K562 (cell line): Measurements from ENCODE around the gene UQCC5.

ENCODE experiments used
- IRF1 ChIP-seq: sonication (generic); formaldehyde crosslinking; IDR thresholded peaks from 2 replicates; pipeline ENCODE4 v1.8.0; 2022; ENCODE audit warnings: missing genetic modification reagents, mild to moderate bottlenecking, borderline replicate concordance
- MYC ChIP-seq, 2 experiments: fragments of 250-450 bp in 1 of 2; sonication (Bioruptor Pico) in 1 of 2; IDR thresholded peaks; 2 replicates each; pipeline versions ENCODE4 v1.5.1 to v1.6.1; 2012 to 2021; ENCODE audit warnings: low read depth in 2 of 2, borderline replicate concordance in 1 of 2, improper control_type of control experiment in 1 of 2, low read length in 1 of 2, mild to moderate bottlenecking in 1 of 2, moderate library complexity in 1 of 2
- POLR2A ChIP-seq: fragments of 450-650 bp; conservative IDR thresholded peaks from 2 replicates; pipeline ENCODE4 v1.6.1; 2016
- ZBTB9 ChIP-seq: fragments of 450-650 bp; formaldehyde crosslinking; IDR thresholded peaks from 2 replicates; pipeline ENCODE4 v1.4.0; 2020; ENCODE audit warnings: mild to moderate bottlenecking, moderate library complexity

- TF ChIP-seq MYC (IDR thresholded peaks at IDR 0.05; ENCODE audit: low read depth, low read length) (no peak), MYC (CRISPR knock-in tag; IDR thresholded peaks at IDR 0.05; ENCODE audit: borderline replicate concordance, low read depth) (no peak), ZBTB9 (no peak), POLR2A (no peak), IRF1 (no peak)
Measured at GRCh38 chr3:52502001-52502400, 34.4 kb upstream of the UQCC5 start.
